Ecto neural progenitor cell (in vitro differentiated cells): Measurements from ENCODE around the gene MDFI.

ENCODE experiments used
- DNase-seq: peaks from one replicate; pipeline ENCODE4 v3.0.0-alpha.2; 2018; ENCODE audit warnings: low spot score

Gene MDFI

DNA sequence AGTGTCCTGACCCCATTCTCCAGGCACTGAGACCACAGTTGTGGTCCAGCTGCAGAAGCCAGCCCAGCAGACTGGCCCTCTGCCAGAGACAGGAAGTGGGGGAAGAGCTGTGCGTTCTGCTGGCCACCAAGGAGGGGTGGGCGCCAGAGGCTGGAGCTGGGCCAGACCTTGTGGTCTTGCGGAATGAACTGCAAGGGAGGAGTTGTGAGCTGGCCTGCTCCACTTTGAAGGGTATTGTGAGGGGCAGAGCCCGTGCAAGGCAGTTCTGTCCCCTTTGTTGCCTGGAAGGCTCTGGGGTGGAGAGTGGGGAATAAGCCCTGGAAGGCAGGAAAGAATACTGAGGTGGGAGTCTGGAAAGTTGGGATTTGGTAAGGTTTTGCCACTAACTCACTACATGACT lies 3.6 kb upstream of the MDFI start:
- no peak for DNase-seq

DNA sequence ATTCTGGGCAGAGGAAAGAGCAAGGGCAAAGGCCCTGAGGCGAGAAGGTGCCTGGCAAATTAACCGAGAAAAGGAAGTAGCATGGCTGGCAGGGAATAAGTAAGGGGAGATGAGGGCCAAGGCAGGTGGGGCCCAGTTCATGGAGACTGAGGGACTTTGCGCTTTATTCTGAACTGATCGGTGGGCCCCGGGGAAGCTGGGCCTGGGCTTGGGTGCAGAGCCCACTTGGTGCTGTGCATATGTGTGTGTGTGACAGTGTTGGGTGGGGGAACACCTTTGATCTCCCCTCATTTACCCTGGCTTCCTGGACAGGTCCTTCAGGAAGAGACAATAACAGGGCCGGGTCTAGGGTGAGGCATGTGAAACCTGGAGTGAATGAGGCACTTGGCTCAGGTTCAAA lies 2.9 kb upstream of the MDFI start:
- no peak for DNase-seq

DNA sequence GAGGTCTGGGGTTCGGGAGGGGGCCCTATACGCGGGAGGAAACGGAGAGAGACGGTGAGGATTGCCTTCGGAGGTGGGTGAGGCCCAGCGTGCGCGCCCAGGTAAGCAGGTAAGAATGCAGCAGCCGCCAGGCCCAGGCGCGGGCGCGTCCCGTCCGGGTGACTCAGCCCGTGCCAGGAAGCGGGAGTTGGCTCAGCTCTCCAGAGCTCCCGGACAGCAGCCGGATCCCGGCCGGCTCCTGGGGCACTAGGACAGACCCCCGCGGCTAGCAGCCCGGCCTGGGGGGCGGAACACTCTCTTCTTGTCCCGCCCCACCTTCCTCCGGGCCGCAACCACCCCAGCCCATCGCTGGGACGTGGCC lies 1.5 kb upstream of the MDFI start:
- no peak for DNase-seq

DNA sequence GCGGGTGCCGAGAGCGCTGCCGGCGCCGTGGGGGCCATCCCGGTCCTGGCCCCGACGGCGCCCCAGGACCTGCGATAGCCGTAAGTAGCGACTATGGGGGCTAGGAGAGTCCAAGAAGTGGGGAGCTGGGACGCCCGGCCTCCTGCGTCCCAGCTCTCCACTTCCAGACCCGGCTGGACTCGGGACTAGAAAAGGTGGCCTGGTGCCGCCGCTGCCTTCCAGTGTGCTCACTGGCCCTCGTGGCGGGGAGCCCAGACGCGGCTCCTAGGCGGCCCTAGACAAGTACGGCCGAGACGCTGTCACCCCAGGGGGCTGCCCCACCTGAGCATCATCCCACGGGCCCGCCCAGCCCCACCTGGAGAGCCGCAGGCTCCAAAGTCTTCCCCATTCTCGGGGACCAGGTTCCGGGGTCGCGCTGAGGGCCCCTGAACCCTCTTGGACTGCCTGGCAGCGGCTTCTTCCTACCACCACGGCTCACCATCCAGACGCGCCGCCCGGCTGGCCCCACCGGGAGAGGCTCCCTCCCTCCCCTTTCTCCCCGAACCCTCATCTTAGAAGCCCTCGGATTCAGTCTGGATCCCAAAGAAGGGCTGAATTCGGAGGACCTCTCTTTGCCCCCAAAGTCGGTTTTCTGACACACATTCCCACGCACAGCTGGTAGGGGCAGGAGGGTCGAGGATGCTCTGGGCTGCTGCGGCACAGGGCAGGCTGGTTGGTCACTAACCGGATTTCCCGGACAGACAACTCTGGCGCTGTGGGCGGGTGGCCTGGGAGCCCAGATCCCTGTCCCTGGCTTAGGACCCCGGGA lies 870 bp upstream of the MDFI start:
- DNase-seq: peak; percentile 74

DNA sequence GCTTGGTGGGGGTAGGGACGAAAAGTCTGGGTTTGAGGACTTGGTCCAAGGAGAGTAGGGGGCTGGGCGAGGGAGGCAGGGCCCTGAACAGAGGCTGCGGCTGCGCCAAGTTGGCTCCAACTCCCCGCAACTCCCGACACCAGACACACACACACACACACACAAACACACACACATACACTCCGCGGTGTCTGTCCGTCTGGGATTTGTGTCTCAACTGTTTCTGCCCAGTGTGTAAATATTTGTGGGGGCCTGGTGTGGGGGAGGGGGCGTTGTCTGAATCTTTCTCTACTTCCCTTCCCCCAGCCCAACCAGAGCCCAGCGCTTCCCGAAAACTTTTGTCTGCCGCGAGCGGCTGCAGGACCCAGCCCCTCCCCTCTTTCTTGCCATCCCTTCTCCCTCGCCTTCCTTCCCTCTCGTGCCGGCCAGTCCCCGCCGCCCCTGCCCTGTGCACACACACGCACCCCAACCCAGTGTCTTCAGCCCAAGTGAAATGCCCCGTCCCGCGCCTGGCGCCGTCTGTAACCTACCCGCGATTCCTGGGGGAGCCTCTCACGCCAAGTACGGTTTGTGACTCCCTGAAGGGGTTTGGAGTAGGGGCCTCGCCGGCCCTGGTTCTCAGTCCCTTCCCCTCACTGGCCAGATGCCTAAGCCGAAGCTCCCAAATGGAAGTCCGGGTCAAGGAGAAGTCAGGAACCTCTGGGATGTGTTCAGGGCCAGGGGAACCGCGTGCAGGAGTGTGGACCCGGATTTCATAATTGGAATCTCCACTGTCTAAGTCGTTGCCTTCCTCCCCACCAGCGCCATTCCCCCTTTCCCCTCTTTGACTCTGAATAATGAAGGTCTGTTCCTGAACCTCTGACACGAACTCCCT lies 904 bp downstream of the MDFI start:
- peak; percentile 75 for DNase-seq

DNA sequence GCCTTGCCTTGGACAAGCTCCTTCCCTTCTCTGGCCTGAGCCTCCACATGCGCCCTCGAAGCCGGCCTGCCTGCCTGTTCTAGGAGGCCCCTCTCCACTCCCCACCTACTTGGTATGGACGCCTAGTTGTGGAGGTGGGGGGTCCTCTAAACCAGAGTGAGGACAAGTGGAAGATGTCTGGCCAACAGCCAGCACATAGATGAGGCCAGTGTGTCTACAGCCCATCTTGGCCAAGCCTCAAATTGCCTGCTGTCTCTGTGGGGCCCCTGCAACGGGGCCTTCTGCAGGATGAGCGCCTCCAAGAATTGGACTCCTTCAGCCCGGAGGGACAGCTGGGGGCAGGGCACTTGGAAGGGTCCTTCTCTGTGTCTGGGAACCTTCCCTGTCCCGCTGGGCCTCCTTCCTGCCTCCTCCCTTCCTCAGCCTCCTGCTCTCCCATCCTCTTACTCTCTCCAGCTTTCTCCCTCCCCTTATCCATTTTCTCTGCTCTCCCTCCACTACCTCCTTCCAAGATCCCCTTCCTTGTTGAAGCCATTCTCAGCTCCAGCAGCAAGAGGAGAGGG lies 1.6 kb downstream of the MDFI start:
- no peak for DNase-seq

DNA sequence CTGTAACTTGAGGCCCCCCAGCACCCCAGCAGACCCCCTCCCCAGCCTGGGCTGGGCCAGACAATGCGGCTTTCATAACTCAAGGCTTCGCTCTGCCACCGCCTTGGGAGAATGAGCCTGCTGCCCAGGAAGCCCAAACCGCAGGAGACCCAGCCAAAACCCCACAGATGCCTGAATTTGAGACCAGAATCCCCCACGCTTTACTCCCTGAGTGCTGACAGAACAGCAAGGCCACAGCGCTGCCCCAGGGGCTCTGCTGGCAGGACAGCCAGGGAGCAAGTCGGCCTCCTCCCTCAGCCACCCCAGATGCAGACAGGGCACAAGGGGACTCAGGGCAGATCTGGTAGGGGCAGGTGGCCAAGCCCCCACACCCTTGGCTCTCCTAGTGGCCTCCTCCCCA lies 2.2 kb downstream of the MDFI start:
- no peak for DNase-seq

DNA sequence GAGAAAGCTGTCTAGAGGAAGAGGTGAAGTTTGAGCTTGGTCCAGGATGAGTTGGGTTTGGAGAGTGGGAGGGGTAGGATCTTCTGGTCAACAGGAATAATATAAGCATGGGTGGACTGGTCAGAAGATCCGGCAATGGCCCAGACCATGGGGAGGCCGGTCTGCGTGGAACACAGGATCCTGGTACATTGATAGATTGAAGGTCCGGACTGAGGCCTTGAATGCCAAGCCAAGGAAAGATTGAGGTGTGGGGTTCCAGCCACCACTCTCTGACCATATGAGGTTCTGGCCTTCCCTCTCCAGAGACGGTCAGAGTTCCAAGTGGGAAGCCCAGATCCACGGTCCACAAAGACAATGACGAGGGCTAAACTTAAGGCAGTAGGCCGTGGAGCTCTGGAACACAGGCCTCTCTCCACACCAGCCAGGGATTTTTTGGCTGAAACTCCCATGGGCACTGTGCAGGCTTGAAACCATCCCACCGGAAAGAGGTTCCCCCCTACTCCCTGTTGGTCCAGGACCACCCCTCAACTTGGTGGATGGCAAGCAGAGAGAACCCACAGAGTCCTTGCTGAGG lies 3.2 kb downstream of the MDFI start:
- no peak for DNase-seq

DNA sequence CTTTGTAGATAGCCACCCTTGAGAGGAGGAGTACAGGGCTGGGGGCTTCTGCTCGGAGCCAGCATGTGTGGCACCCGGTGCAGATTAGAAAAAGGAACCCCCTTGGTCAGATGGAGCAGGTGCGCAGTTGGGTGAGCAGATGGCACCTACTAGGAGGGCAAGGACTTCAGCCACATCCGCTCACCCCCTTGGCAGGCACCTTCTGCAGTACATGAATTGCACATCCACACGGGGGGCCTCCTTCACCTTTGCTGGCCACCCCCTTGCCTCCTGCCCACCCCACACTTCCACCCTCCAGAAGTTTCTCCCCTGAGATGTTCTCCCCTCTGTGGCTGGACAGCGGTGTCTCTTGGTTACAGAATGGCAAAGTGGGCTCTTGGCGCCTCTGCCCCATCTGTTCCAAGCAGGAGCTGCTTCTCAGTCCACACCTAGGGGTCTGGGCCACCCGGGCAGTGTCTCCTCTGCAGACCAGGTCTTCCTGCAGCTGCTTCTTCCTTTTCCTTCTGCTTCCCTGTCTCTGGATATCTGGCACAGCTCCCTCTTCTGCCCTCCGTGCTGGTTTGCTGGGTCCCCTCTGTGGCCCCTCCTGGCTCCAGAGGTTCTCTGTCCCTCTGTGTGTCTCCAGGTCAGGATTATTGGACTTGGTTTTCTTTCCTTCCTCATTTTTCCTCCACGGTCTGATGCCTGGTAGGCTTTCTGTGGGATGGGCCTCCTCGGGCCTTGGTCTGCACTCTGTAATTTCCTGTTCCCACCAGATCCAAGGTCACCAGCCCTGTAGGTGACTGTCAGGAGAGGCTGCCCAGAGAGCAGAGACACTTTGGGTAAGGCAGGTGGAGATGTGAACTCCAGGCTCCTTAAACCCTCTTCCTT lies 4.1 kb downstream of the MDFI start:
- DNase-seq: no peak

DNA sequence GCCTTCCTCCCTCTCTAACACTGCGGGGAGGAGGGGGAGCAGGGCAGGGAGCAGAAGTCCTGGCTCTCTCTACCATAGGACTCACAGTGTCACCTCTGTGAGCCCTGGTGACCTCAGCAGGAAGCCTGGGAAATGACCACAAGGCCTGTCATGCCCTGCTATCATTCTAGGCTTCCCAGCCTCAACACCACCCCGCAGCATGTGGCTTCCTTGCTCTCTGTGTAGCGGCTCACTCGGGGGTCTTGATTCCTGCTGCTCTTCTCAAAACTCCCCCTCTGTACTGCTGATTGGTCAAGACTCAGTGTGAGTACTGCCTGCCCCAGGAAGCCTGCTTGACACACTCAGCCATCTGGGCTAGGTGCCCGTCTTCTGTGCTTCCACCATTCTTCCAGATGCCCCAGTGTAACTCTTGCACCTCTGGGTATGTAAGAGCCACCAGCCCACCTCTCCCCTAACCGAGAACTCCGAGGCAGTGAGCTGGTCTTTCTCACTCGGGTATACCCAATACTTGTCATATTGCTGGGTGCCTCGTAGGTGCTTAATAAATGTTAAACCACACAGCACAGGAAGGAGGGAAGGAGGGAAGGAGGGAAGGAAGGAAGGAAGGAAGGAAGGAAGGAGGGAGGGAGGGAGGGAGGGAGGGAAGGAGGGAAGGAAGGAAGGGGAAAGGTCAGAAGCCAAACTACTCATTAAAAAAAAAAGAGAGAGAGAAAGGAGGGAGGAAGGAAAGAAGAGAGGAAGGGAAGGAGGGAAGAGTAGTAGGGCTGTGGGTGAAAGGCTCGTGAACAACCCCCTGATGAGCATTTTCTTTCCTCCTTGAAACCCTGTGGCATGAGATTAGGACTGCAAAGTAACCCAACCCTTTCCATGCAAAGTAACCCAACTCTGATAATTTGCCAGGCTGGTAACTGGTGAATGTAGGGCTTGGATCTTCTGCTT lies 5.0 kb downstream of the MDFI start:
- DNase-seq: no peak

DNA sequence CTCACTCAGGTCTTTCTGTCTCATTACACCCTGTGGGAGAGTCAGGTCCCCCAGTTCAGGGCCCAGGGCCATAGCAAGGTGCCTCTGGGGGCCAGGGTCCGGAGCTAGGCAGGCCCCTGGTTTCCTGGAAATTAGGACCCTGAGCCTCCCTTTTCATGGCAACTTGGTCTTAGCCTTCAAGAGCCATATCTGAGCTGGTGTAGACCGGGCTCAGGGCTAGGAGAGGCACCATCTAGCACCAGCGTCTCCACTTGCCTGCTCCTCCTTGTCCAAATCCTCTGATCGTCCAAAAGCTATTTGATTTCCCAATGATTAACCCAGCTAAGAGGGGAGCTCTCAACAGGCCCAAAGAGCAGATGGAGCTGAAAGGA lies 5.6 kb downstream of the MDFI start:
- no peak for DNase-seq

DNA sequence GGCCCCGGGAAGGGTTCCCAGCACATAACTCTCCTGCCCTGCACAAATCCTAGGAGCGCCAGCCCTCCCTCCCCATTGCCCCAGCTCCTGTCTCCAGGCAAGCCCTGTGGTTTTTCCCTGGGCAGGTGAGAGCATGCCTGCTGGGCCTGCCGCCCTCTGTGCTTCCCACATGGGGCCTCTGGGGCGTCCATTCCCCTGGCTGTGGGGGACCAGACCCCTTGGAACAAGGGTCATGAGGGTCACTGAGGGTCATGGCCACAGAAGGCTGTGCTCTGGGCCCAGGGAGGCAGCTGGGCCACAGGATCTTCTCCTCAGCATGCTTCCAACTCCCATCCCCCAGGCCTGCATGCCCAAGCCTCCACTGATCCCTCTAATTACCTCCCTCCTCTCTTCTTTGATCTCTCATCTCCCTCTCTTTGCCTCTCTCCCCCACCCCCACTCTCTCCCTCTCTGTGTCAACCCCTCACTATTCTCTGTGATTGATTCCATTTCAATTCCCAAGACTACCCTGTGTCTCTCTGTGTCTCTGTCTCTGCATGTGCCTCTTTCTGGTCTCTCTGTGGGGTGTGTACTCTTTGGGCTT lies 6.1 kb downstream of the MDFI start:
- DNase-seq: no peak

DNA sequence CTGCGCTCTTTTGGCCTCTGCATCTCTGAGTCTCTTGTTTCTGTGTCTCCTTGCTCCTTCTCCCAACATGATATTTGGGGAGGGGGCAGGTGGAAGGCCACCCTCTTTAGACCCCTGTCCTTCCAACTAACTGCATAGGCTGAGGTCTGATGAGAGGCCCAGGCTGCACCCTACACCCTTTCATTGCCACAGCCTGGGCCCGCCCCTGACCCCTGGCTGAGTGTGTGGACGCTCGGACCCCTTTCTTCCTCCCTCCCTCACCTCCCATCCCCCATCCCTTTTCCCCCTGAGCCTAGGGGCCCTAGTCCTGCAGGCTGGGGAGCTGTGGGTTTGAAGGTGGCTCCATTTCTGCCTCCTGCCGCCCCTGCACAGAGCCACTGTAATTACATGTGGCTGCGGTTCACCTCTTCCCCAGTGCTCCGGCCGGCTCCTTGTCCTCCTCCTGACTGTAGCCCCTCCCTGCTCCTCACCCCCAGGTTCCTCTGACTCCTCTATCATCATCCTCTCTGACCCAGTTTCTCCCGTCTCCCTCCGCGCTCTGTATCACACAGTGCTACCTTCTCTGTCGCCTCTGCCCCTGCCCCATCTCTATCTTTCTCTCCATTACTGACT lies 6.8 kb downstream of the MDFI start:
- DNase-seq: no peak

DNA sequence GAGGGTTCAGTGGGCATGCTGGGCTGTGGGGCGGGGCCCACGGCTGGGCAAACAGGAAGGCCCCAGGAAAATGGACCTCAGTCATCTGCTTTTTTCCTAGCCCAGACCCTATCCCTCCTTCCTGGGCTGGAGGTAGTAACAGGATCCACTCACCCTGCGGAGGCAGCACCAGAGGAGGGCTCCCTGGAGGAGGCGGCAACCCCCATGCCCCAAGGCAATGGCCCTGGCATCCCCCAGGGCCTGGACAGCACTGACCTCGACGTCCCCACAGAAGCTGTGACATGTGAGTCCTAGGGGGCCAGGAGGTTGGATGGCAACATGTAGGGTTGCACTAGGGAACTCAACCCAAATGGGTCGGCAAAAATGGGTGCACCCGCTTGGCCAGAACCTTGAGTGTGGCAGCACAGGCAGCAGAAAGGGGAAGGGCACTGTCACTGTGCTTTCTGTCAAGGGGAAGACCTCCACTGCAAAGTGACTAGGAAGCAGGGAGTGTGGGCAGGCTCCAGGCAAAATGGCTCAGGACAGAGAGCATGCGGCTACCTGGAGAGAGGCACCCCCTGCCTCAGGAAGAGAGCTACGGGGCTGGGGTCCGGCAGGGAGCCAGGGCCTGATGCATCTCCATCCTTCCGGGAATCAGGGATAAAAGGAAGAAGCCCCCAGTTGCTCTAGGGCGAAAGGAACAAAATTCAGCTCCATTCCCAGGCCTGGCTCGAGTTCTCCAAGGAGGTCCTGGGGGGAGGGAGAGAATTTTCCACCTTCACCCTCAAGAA lies 7.9 kb downstream of the MDFI start:
- DNase-seq: no peak

DNA sequence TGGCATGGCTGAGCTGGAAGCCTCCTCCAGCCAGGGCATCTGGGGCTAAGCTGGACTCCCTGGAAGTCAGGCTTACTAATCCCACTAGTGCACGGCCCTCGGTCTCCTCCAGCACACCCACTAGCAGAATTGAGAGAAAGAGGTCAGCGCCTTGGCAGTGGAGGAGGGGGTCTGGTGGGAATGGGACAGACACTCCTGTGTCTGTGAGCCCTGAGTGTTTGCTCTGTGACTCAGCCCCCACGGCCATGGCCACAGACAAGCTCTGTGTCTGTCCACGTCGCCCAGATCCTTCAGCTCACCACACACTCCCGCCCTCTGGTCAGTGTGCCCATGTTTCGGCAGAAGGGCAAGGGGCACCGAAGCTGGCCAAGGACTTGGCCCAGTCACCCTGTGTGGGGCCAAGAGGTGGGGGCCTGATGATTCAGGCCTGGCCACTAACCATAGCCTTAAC lies 8.8 kb downstream of the MDFI start:
- DNase-seq: no peak

DNA sequence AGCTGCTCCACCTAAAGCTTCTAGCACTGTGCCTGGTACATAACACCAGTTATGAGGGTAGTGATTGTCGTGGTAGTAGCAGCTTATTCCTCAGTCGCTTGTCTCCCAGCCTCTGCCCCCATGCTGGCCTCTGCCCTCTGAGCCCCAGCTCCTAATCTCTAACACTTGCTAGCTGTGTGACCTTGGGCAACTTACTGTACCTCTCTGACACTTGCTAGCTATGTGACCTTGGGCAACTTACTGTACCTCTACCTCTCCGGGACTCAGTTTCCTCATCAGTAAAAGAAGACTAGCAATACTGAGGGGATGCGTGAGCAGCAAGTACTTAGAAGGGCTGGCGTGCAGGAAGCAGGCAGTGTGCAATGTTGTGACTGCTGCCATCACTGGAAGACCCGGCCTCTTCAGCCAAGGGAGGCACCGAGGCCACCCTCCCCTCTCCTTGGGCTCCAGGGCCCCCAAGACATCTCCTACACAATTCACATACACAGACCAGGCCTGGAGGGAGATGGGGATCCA lies 9.9 kb downstream of the MDFI start:
- DNase-seq: no peak

DNA sequence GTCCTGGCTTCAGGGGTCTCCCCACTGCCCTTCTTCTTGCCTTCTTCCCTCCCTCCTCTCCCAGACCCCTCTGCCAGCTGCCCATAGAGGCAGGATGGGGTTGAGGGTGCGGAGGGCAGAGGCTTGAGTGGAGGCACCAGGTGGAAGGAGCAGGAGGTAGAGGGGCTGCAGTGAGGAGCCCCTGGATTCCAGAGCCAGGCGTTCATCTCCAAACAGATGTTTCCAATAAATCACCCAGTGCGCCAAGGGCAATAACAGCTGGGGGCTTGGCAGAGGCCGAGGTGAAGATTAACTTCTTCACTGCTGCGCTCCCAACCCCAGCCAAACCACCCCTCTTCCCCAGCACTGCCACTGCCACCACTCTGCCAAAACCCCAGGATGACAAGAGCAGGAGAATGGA lies 10.7 kb downstream of the MDFI start:
- DNase-seq: no peak

DNA sequence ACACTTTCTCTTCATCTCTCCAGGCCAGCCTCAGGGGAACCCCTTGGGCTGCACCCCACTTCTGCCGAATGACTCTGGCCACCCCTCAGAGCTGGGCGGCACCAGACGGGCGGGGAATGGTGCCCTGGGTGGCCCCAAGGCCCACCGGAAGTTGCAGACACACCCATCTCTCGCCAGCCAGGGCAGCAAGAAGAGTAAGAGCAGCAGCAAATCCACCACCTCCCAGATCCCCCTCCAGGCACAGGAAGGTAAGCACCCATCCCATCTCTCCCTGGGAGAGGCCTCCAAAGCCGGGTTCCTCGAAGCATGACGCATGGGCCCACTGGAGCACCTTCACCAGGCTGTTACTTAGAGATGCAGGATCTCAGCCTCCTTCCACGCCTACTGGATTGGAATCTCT lies 11.3 kb downstream of the MDFI start:
- no peak for DNase-seq

DNA sequence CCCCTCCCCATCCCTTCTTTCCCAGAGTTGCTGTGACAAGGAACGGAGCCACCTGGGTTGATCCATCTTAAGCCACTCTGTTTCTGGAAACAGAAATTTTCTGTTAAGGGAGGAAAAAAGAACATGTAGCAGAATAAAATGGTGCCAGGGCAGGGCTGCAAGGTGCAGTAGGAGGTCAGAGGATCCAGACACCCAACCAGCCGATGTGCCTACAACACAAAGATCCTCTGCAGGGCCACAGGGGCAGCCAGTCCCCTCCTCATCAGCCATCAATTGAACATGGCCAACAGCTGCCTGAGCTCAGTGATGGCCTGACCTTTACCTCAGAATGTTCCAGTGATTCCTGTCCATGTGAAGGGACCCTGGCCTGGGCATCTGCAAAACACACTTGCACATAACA lies 11.9 kb downstream of the MDFI start:
- DNase-seq: no peak
